Stimulated activated CD8-positive, alpha-beta memory T cell treated with anti-CD3 and anti-CD28 coated beads, Interleukin-2, amount 100 ng/mL, for 1 hour (primary cell): Measurements from ENCODE around the gene NXPH3.

Experiments used
- DNase-seq, 2 donors: peaks; one replicate each; pipeline ENCODE4 v3.0.0-alpha.2; 2020; ENCODE audit warnings: low read depth in 2 of 2

The NXPH3 gene

GRCh38 chr17:49629447-49629846, 53.8 kb downstream of the NXPH3 start:
- no peak for DNase-seq

DNA sequence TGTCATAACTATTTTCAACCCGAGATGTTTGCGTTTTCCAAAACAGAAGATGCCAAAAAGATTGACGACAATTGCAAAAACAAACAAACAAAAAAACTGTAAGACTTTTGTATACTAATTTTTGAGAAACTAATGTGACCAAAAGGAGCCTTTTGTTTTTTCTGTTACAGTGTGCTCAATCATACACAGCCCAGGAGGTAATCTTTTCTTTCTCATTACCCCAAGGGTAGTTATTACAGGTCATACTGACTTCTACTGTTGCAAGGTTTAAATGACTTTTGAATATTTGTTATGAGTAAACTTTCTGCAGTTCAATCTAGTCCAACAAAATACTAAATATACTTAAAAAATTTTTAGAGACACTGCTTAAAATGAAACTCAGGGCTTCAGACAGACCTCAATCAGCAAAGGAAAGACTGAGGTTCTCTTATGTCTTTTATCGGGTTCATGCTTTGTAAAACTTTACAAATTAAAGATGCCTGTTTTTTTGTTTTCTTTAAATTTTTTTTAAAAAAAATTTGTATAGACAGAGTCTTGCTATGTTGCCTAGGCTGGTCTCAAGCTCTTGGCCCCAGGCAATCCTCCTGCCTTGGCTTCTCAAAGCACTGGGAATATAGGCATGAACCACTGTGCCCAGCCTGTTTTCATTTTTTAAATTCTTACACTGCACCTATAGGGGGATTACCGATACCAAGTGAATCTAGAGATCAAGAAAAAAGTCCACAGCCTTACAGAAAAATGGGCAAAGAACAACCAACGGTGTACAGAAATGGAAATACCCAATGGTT, 54.6 kb downstream of the NXPH3 start:
- no peak for DNase-seq

- no peak for DNase-seq
Observed at GRCh38 chr17:49631496-49631895, 55.8 kb downstream of the NXPH3 start.
